Keratinocyte (primary cell): ENCODE results near the gene PPP4C. TPM values are rescaled to one million over a fixed set of nuclear protein-coding genes. Genes with fewer than 3 reads are reported as not detected.

Experiments
- DNase-seq: peaks from one replicate; pipeline ENCODE4 v3.0.0-alpha.2; 2011; ENCODE audit warnings: low read depth, missing footprints, low spot score
- FAIRE-seq: peaks from 2 replicates; lab custom pipeline; 2011; peaks lifted over from hg19 to GRCh38; lab: Jason Lieb, UNC
- H2AFZ ChIP-seq: 2 replicates; pipeline ENCODE4 v1.6.0; 2012; ENCODE audit warnings: low read length, control low read depth, inconsistent platforms; ENCODE audit not compliant: control insufficient read depth
- H3K27ac ChIP-seq: 2 replicates; pipeline ENCODE4 v1.5.1; 2011; ENCODE audit warnings: low read length; ENCODE audit not compliant: control insufficient read depth, insufficient read depth
- H3K27me3 ChIP-seq: 3 replicates; pipeline ENCODE4 v1.6.0; 2011; ENCODE audit warnings: low read length; ENCODE audit not compliant: control insufficient read depth, insufficient read depth; ENCODE audit errors: extremely low read depth
- H3K36me3 ChIP-seq, 2 experiments: 2 replicates in 1 of 2; 3 replicates in 1 of 2; pipeline ENCODE4 v1.5.1; 2011; ENCODE audit warnings: low read length in 2 of 2, mild to moderate bottlenecking in 1 of 2; ENCODE audit not compliant: control insufficient read depth in 2 of 2, insufficient read depth in 2 of 2; ENCODE audit errors: extremely low read depth in 1 of 2
- H3K4me1 ChIP-seq: 3 replicates; pipeline ENCODE4 v1.5.1; 2011; ENCODE audit warnings: low read length; ENCODE audit not compliant: control insufficient read depth, insufficient read depth; ENCODE audit errors: extremely low read depth
- H3K4me2 ChIP-seq: 3 replicates; pipeline ENCODE4 v1.6.0; 2011; ENCODE audit warnings: low read depth, low read length; ENCODE audit not compliant: control insufficient read depth, insufficient read depth; ENCODE audit errors: extremely low read depth
- H3K4me3 ChIP-seq, 3 experiments: fragments of 200-600 bp in 1 of 3; sonication (generic) in 1 of 3; 2 replicates in 2 of 3; 3 replicates in 1 of 3; pipeline ENCODE4 v1.5.1; 2011 to 2016; ENCODE audit warnings: low read length in 3 of 3, mild to moderate bottlenecking in 3 of 3, control low read depth in 2 of 3, inconsistent platforms in 1 of 3, low read depth in 1 of 3, mixed read lengths in 1 of 3, mixed run types in 1 of 3, moderate library complexity in 1 of 3; ENCODE audit not compliant: control insufficient read depth in 2 of 3, insufficient read depth in 2 of 3; ENCODE audit errors: extremely low read depth in 1 of 3
- H3K79me2 ChIP-seq: 2 replicates; pipeline ENCODE4 v1.6.0; 2012; ENCODE audit warnings: low read length; ENCODE audit not compliant: control insufficient read depth, insufficient read depth
- H3K9ac ChIP-seq: 3 replicates; pipeline ENCODE4 v1.6.0; 2011; ENCODE audit warnings: low read length; ENCODE audit not compliant: control insufficient read depth, insufficient read depth; ENCODE audit errors: extremely low read depth
- H3K9me1 ChIP-seq: 3 replicates; pipeline ENCODE4 v1.6.0; 2011; ENCODE audit warnings: low read length; ENCODE audit not compliant: control insufficient read depth, insufficient read depth; ENCODE audit errors: extremely low read depth
- H3K9me3 ChIP-seq: 2 replicates; pipeline ENCODE4 v1.5.1; 2012; ENCODE audit warnings: low read depth, low read length; ENCODE audit not compliant: control insufficient read depth
- H4K20me1 ChIP-seq: 3 replicates; pipeline ENCODE4 v1.6.0; 2011; ENCODE audit warnings: low read length; ENCODE audit not compliant: control insufficient read depth, insufficient read depth; ENCODE audit errors: extremely low read depth
- CTCF ChIP-seq, 3 experiments: IDR thresholded peaks in 1 of 3; conservative IDR thresholded peaks in 1 of 3; optimal IDR thresholded peaks in 1 of 3; 2 replicates in 2 of 3; 3 replicates in 1 of 3; pipeline versions ENCODE3 to v1.5.1; 2011; ENCODE audit warnings: low read length in 3 of 3, mild to moderate bottlenecking in 3 of 3, moderate library complexity in 2 of 3, control low read depth in 1 of 3, inconsistent platforms in 1 of 3; ENCODE audit not compliant: insufficient read depth in 2 of 3; ENCODE audit errors: extremely low read depth in 1 of 3
- EZH2 ChIP-seq: IDR thresholded peaks from one replicate; pipeline ENCODE4 v1.6.1; 2012; ENCODE audit warnings: inconsistent platforms, mild to moderate bottlenecking, low read length, moderate library complexity
- dilution Hi-C: fragments of 300-500 bp; cut with MboI; formaldehyde crosslinking; loops from one replicate; pipeline ENCODE4 v1.7.0; 2020; ENCODE audit warnings: low sequenced_read_pairs; ENCODE audit not compliant: extremely low pct_ligation_motif_present
- polyA plus RNA-seq, 5 experiments: library from polyadenylated mRNA; depleted of rRNA in 3 of 5; stranded (reverse) in 3 of 5; stranded (forward) in 1 of 5; unstranded in 1 of 5; fragments of >200 nt; gene quantifications; 1 replicate in 1 of 5; 2 replicates in 3 of 5; 3 replicates in 1 of 5; pipeline versions ENCODE4 v1.2.1 to v1.2.3, GENCODE V29; 2011 to 2012; ENCODE audit warnings: missing spikeins in 2 of 5, low read depth in 1 of 5, low replicate concordance in 1 of 5

Gene PPP4C
- polyA plus RNA-seq, 1 donor (not counting 4 experiments of a cell fraction or from before 2014, with no cell fraction given), result 124 TPM

GRCh38 chr16:30085247-30085646, 9.5 kb downstream of the PPP4C start:
- TF ChIP-seq CTCF (optimal IDR thresholded peaks at IDR 0.05 in 1 of 3, IDR thresholded peaks at IDR 0.05 in 1 of 3, conservative IDR thresholded peaks at IDR 0.05 in 1 of 3; ENCODE audit: extremely low read depth in 1 of 3, insufficient read depth in 2 of 3, low read length in 3 of 3) (no peak), EZH2 (no peak)
- Histone ChIP-seq H3K27ac (no peak overlapping the region), H3K36me3 (peaks cover 31 to 37% of the 10 kb centered on the region in 2 experiments), H4K20me1 (peaks cover 2% of the 10 kb centered on the region), H3K27me3 (no peaks in the 10 kb centered on the region), H3K9me1 (no peaks in the 10 kb centered on the region), H3K4me3 (no peak overlapping the region), H3K9me3 (no peaks in the 10 kb centered on the region), H3K4me2 (no peak overlapping the region), H3K9ac (no peak overlapping the region), H3K79me2 (peaks cover 11% of the 10 kb centered on the region), H3K4me1 (peaks cover 16% of the 10 kb centered on the region), H2AFZ (no peak overlapping the region)
- no peak for DNase-seq
- dilution Hi-C loops, result no loop called here
- no peak for FAIRE-seq

- no peak overlapping the region for H3K4me2 ChIP-seq
- no peak overlapping the region for H2AFZ ChIP-seq
- DNase-seq (no peak), FAIRE-seq (no peak)
- no peaks in the 10 kb centered on the region for H3K27me3 ChIP-seq
- no peak overlapping the region for H3K9ac ChIP-seq
- peaks cover 9% of the 10 kb centered on the region for H3K79me2 ChIP-seq
- H3K9me1 ChIP-seq, result no peaks in the 10 kb centered on the region
- no peak overlapping the region for H3K27ac ChIP-seq
- dilution Hi-C loops, result no loop called here
- H3K36me3 ChIP-seq, result peaks cover 29 to 33% of the 10 kb centered on the region in 2 experiments
- TF ChIP-seq EZH2 (no peak), CTCF (optimal IDR thresholded peaks at IDR 0.05 in 1 of 3, IDR thresholded peaks at IDR 0.05 in 1 of 3, conservative IDR thresholded peaks at IDR 0.05 in 1 of 3; ENCODE audit: extremely low read depth in 1 of 3, insufficient read depth in 2 of 3, low read length in 3 of 3) (no peak)
- H3K4me3 ChIP-seq, result no peak overlapping the region
- H3K9me3 ChIP-seq, result no peaks in the 10 kb centered on the region
- peaks cover 22% of the 10 kb centered on the region for H3K4me1 ChIP-seq
- no peaks in the 10 kb centered on the region for H4K20me1 ChIP-seq
These were observed 10.0 kb downstream of the PPP4C start for GRCh38 chr16:30085820-30086219.
